K562 (cell line): Measurements from ENCODE around the gene HTR1D. TPM values are rescaled to one million over a fixed set of nuclear protein-coding genes. Genes with fewer than 3 reads are reported as not detected.

ENCODE experiments used
- BRD4 ChIP-seq: fragments of 200-600 bp; sonication (generic); IDR thresholded peaks from 2 replicates; pipeline ENCODE4 v1.6.1; 2017; ENCODE audit warnings: inconsistent platforms
- CBX8 ChIP-seq: fragments of 200-600 bp; sonication (generic); IDR thresholded peaks from 2 replicates; pipeline ENCODE4 v1.6.1; 2012; ENCODE audit warnings: borderline replicate concordance, mixed run types, low read depth, mild to moderate bottlenecking, moderate library complexity, mixed read lengths, low read length, control low read depth, inconsistent platforms; ENCODE audit not compliant: poor library complexity, severe bottlenecking; ENCODE audit errors: extremely low read depth
- DIDO1 ChIP-seq: fragments of 450-650 bp; IDR thresholded peaks from 2 replicates; pipeline ENCODE4 v1.6.1; 2016; ENCODE audit warnings: low read depth, missing biosample characterization, missing genetic modification characterization
- ELF1 ChIP-seq: fragments of 200-800 bp; sonication (Bioruptor generic); IDR thresholded peaks from 2 replicates; pipeline ENCODE4 v1.6.1; 2016; ENCODE audit warnings: missing genetic modification characterization, missing compliant biosample characterization
- GTF2A2 ChIP-seq: IDR thresholded peaks from 2 replicates; pipeline ENCODE4 v1.6.1; 2016; ENCODE audit warnings: mild to moderate bottlenecking, missing genetic modification characterization, missing compliant biosample characterization
- HDAC1 ChIP-seq, 2 experiments: fragments of 450-650 bp; IDR thresholded peaks; 2 replicates each; pipeline ENCODE4 v1.6.1; 2016 to 2017; ENCODE audit warnings: inconsistent platforms in 1 of 2, mild to moderate bottlenecking in 1 of 2, moderate library complexity in 1 of 2
- ILK ChIP-seq: fragments of 450-650 bp; IDR thresholded peaks from 2 replicates; pipeline ENCODE4 v1.6.1; 2016; ENCODE audit warnings: missing genetic modification characterization, low read depth, mild to moderate bottlenecking, missing compliant biosample characterization, moderate library complexity, borderline replicate concordance
- NFIC ChIP-seq: fragments of 450-650 bp; IDR thresholded peaks from 2 replicates; pipeline ENCODE4 v1.6.1; 2017; ENCODE audit warnings: mild to moderate bottlenecking, inconsistent platforms
- STAG1 ChIP-seq: sonication (generic); formaldehyde crosslinking; IDR thresholded peaks from 2 replicates; pipeline ENCODE4 v1.5.0; 2020; ENCODE audit warnings: missing genetic modification reagents, borderline replicate concordance
- TCF7 ChIP-seq: sonication (generic); IDR thresholded peaks from 2 replicates; pipeline ENCODE4 v1.6.1; 2016; ENCODE audit warnings: antibody characterized with exemption, borderline replicate concordance
- WHSC1 ChIP-seq: IDR thresholded peaks from one replicate; pipeline ENCODE4 v1.6.1; 2012; ENCODE audit warnings: low read length, control low read depth, inconsistent platforms
- ZBTB43 ChIP-seq: sonication (generic); formaldehyde crosslinking; IDR thresholded peaks from 2 replicates; pipeline ENCODE4 v1.8.0; 2023; ENCODE audit warnings: mild to moderate bottlenecking, missing genetic modification reagents
- ZKSCAN3 ChIP-seq: fragments of 250-450 bp; sonication (Bioruptor Pico); IDR thresholded peaks from 2 replicates; pipeline ENCODE4 v1.4.0; 2020
- ZNF280A ChIP-seq: fragments of 450-650 bp; IDR thresholded peaks from 2 replicates; pipeline ENCODE4 v1.6.1; 2018; ENCODE audit warnings: mild to moderate bottlenecking, low read depth; ENCODE audit not compliant: partially characterized antibody
- ZNF280B ChIP-seq: fragments of 250-450 bp; sonication (Bioruptor Pico); IDR thresholded peaks from 2 replicates; pipeline ENCODE4 v1.5.1; 2021; ENCODE audit warnings: mild to moderate bottlenecking
- ZNF431 ChIP-seq: sonication (generic); formaldehyde crosslinking; IDR thresholded peaks from 2 replicates; pipeline ENCODE4 v1.8.0; 2022; ENCODE audit warnings: mild to moderate bottlenecking, missing genetic modification reagents
- polyA plus RNA-seq, 8 experiments: library from polyadenylated mRNA; depleted of rRNA in 4 of 8; stranded (reverse) in 5 of 8; unstranded in 3 of 8; fragments of >200 nt; fragmentation: Nextera tagmentation in 2 of 8; fragmentation: Illumina TruSeq in 1 of 8; extraction: Ambion mirVana in 2 of 8; extraction: Trizol in 1 of 8; gene quantifications; 2 replicates each; pipeline versions ENCODE4 v1.2.1 to v1.2.3, GENCODE V29; 2011 to 2014; ENCODE audit warnings: inconsistent platforms in 1 of 8, missing spikeins in 1 of 8
- total RNA-seq, 7 experiments: library from RNA; depleted of rRNA in 6 of 7; stranded (reverse); fragments of >200 nt in 6 of 7; fragmentation: Illumina TruSeq in 2 of 7; extraction: Trizol in 2 of 7; gene quantifications; 2 replicates each; pipeline versions ENCODE4 v1.2.1 to v1.2.3, GENCODE V29; 2011 to 2021; ENCODE audit warnings: low replicate concordance in 1 of 7
- TF ChIP-seq, protein P1 (sequence below), 2 experiments: fragments of 450-650 bp in 1 of 2; sonication (generic) in 1 of 2; formaldehyde crosslinking in 1 of 2; IDR thresholded peaks in 1 of 2; conservative IDR thresholded peaks in 1 of 2; 2 replicates each; pipeline versions ENCODE4 v1.6.1 to v1.8.1; 2016 to 2023; ENCODE audit warnings: mild to moderate bottlenecking in 2 of 2, moderate library complexity in 2 of 2, inconsistent platforms in 1 of 2, missing genetic modification reagents in 1 of 2
- TF ChIP-seq, protein P2 (sequence below): sonication (generic); IDR thresholded peaks from 2 replicates; pipeline ENCODE4 v1.6.1; 2016
- TF ChIP-seq, protein P3 (sequence below), 2 experiments: fragments of 450-650 bp; conservative IDR thresholded peaks; 2 replicates each; pipeline ENCODE4 v1.6.1; 2017; ENCODE audit warnings: mild to moderate bottlenecking in 2 of 2, moderate library complexity in 2 of 2

Gene HTR1D
- total and polyA plus RNA-seq, 9 of the 15 experiments (the other 6 are each of a cell fraction or from before 2014, with no cell fraction given) = 0.03 to 0.09 (median 0.04) TPM; not detected in 4

GRCh38 chr1:23169727-23170335 is 47.5 kb downstream of the HTR1D start (continued):
- TF ChIP-seq GTF2A2 (tag) (no peak), ZNF280B (CRISPR knock-in tag) (no peak), STAG1 (CRISPR knock-in tag) (no peak), ZKSCAN3 (no peak), DIDO1 (0 out of 2 replicates have a peak, but pooled peaks have one; percentile 49), ZNF280A (no peak), WHSC1 (no peak), NFIC (no peak), ELF1 (tag) (peak; percentile 70), ZNF431 (CRISPR knock-in tag) (no peak), ILK (tag) (no peak), CBX8 (no peak), ZBTB43 (CRISPR knock-in tag) (no peak), HDAC1 (IDR thresholded peaks at IDR 0.05) (peak in 1 of 2 experiments; percentile 73; a peak in 2 of 4 replicates), BRD4 (no peak), TCF7 (no peak)
- TF ChIP-seq, protein P1, sequence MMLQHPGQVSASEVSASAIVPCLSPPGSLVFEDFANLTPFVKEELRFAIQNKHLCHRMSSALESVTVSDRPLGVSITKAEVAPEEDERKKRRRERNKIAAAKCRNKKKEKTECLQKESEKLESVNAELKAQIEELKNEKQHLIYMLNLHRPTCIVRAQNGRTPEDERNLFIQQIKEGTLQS (IDR thresholded peaks at IDR 0.05) = no peak
- TF ChIP-seq, protein P1 (CRISPR knock-in tag; conservative IDR thresholded peaks at IDR 0.05) = no peak
- TF ChIP-seq, protein P2, sequence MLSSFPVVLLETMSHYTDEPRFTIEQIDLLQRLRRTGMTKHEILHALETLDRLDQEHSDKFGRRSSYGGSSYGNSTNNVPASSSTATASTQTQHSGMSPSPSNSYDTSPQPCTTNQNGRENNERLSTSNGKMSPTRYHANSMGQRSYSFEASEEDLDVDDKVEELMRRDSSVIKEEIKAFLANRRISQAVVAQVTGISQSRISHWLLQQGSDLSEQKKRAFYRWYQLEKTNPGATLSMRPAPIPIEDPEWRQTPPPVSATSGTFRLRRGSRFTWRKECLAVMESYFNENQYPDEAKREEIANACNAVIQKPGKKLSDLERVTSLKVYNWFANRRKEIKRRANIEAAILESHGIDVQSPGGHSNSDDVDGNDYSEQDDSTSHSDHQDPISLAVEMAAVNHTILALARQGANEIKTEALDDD = no peak
- TF ChIP-seq, protein P3, sequence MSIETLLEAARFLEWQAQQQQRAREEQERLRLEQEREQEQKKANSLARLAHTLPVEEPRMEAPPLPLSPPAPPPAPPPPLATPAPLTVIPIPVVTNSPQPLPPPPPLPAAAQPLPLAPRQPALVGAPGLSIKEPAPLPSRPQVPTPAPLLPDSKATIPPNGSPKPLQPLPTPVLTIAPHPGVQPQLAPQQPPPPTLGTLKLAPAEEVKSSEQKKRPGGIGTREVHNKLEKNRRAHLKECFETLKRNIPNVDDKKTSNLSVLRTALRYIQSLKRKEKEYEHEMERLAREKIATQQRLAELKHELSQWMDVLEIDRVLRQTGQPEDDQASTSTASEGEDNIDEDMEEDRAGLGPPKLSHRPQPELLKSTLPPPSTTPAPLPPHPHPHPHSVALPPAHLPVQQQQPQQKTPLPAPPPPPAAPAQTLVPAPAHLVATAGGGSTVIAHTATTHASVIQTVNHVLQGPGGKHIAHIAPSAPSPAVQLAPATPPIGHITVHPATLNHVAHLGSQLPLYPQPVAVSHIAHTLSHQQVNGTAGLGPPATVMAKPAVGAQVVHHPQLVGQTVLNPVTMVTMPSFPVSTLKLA (conservative IDR thresholded peaks at IDR 0.05) = peak; percentile 52 to 71; a peak in 3 of 4 replicates
